Stomach (tissue), 4 donors: ENCODE results near the gene MTNR1B.

ENCODE experiments used
- CTCF ChIP-seq, 7 experiments: fragments of 450-650 bp in 4 of 7; fragments of 200-600 bp in 3 of 7; sonication (generic) in 3 of 7; IDR thresholded peaks; one replicate each; pipeline ENCODE4 v1.5.1; 2016 to 2019; ENCODE audit warnings: antibody characterized with exemption in 7 of 7, control low read depth in 2 of 7, mild to moderate bottlenecking in 1 of 7
- EP300 ChIP-seq: sonication (generic); formaldehyde crosslinking; IDR thresholded peaks from one replicate; pipeline ENCODE4 v1.6.1; 2017; ENCODE audit warnings: antibody characterized with exemption
- POLR2A ChIP-seq, 4 donors: fragments of 450-650 bp; IDR thresholded peaks; one replicate each; pipeline ENCODE4 v1.6.1; 2016; ENCODE audit warnings: antibody characterized with exemption in 4 of 4, control low read depth in 2 of 4, mild to moderate bottlenecking in 1 of 4, moderate library complexity in 1 of 4

- no peak for TF ChIP-seq CTCF (IDR thresholded peaks at IDR 0.05)
- no peak for TF ChIP-seq EP300
- TF ChIP-seq POLR2A (IDR thresholded peaks at IDR 0.05), result no peak
Observed at GRCh38 chr11:92929653-92930052, 39.8 kb upstream of the MTNR1B start.
